Hepatocyte (in vitro differentiated cells): Measurements from ENCODE around the gene CMIP. TPM values are rescaled to one million over a fixed set of nuclear protein-coding genes. Genes with fewer than 3 reads are reported as not detected.
"Not testable (repeated sequence)": the region's sequence is repeated elsewhere in the genome, so short reads cannot be mapped to it uniquely, and the experiment has no call there.

ENCODE experiments used
- DNase-seq: peaks from one replicate; pipeline ENCODE4 v3.0.0-alpha.2; 2016; ENCODE audit warnings: low spot score
- H2AFZ ChIP-seq: fragments of 200-600 bp; sonication (generic); 2 replicates; pipeline ENCODE4 v1.6.0; 2016; ENCODE audit warnings: antibody characterized with exemption, mild to moderate bottlenecking
- H3K27ac ChIP-seq: fragments of 200-600 bp; sonication (generic); 2 replicates; pipeline ENCODE4 v1.5.1; 2016; ENCODE audit warnings: mild to moderate bottlenecking
- H3K27me3 ChIP-seq: fragments of 200-600 bp; sonication (generic); 2 replicates; pipeline ENCODE4 v1.6.1; 2016
- H3K36me3 ChIP-seq: fragments of 200-600 bp; sonication (generic); replicated peaks from 2 replicates; pipeline ENCODE4 v1.5.1; 2016; ENCODE audit warnings: low read depth; ENCODE audit not compliant: insufficient read depth
- H3K4me1 ChIP-seq: fragments of 200-600 bp; sonication (generic); 2 replicates; pipeline ENCODE4 v1.5.1; 2016; ENCODE audit warnings: mild to moderate bottlenecking, moderate library complexity; ENCODE audit not compliant: insufficient read depth
- H3K4me2 ChIP-seq: fragments of 200-600 bp; sonication (generic); 2 replicates; pipeline ENCODE4 v1.6.0; 2016
- H3K4me3 ChIP-seq: fragments of 200-600 bp; sonication (generic); 2 replicates; pipeline ENCODE4 v1.5.1; 2016; ENCODE audit warnings: mild to moderate bottlenecking
- H3K79me2 ChIP-seq: fragments of 200-600 bp; sonication (generic); 2 replicates; pipeline ENCODE4 v1.6.0; 2017; ENCODE audit warnings: mild to moderate bottlenecking
- H3K9me2 ChIP-seq: fragments of 200-600 bp; sonication (generic); replicated peaks from 2 replicates; pipeline ENCODE4 v1.6.0; 2017; ENCODE audit warnings: mild to moderate bottlenecking; ENCODE audit not compliant: insufficient read depth
- H3K9me3 ChIP-seq: fragments of 200-600 bp; sonication (generic); 2 replicates; pipeline ENCODE4 v1.5.1; 2016; ENCODE audit warnings: low read depth, mild to moderate bottlenecking
- H4K20me1 ChIP-seq: fragments of 200-600 bp; sonication (generic); 2 replicates; pipeline ENCODE4 v1.6.0; 2016; ENCODE audit warnings: mild to moderate bottlenecking; ENCODE audit not compliant: insufficient read depth, poor library complexity, severe bottlenecking
- EZH2 ChIP-seq: fragments of 200-600 bp; sonication (generic); IDR thresholded peaks from 2 replicates; pipeline ENCODE4 v1.6.1; 2016; ENCODE audit warnings: antibody characterized with exemption, mild to moderate bottlenecking, borderline replicate concordance
- EZH2phosphoT487 ChIP-seq: fragments of 200-600 bp; sonication (generic); IDR thresholded peaks from one replicate; pipeline ENCODE4 v1.6.1; 2018; ENCODE audit warnings: antibody characterized with exemption, mild to moderate bottlenecking, low read depth, moderate library complexity; ENCODE audit not compliant: unreplicated experiment, severe bottlenecking
- WGBS: methylation state at CpG from one replicate; pipeline ENCODE4 v1.1.6; 2016; ENCODE audit warnings: low lambda C conversion rate; ENCODE audit errors: missing lambda C conversion rate; 5-methylcytosine and 5-hydroxymethylcytosine counted together
- polyA plus RNA-seq: library from polyadenylated mRNA; unstranded; fragments of >200 nt; fragmentation: Nextera tagmentation; extraction: Ambion mirVana; gene quantifications from 2 replicates; pipeline ENCODE4 v1.2.1, GENCODE V29; 2016
- total RNA-seq: library from RNA; depleted of rRNA; stranded (reverse); fragments of >200 nt; gene quantifications from 2 replicates; pipeline ENCODE4 v1.2.3, GENCODE V29; 2014
- TF ChIP-seq, protein P1 (sequence below): fragments of 200-600 bp; sonication (generic); IDR thresholded peaks from 2 replicates; pipeline ENCODE4 v1.5.1; 2016; ENCODE audit warnings: antibody characterized with exemption, mild to moderate bottlenecking; ENCODE audit not compliant: poor library complexity

The CMIP gene
- total and polyA plus RNA-seq, 2 experiments from 2014 or later: 5.8 to 17.8 TPM

DNA sequence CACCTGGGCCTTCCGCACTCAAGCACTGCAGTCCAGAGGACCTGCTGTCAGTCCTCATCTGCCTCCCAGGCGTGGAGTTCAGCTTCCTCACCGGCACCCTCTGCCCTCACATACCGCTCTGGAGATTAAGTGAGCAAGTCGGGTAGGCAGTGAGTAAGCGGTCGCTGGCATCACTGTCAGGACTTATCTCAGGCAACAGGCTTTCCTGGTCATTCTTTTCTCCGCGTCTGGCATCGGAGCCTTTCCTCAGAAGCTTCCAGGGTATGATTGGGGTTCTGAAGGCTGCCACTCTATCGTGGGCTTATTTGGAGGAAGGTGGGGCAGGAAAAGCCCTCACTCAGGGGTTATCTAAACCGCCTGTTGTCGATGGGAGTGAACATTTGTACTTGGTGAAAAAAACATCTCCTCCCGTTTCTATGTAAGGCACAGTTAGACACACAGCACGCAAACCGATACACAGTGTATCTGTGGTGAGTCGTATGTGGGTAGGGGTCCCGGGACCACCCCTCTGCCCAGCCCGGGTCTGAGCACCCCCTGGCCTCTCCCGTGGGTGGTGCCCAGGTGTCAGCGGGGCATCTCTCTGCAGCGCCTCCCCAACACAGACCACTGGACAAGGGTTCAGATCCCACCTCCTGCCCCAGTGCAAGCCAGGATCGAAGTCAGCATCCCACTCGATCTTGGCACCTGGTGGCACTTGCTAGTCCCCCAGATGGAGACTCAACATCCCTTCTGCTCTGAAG lies 242.0 kb downstream of the CMIP start:
- no peak overlapping the region for H3K27ac ChIP-seq
- H3K4me1 ChIP-seq: no peaks in the 10 kb centered on the region
- TF ChIP-seq EZH2phosphoT487 (no peak), EZH2 (no peak)
- TF ChIP-seq, protein P1, sequence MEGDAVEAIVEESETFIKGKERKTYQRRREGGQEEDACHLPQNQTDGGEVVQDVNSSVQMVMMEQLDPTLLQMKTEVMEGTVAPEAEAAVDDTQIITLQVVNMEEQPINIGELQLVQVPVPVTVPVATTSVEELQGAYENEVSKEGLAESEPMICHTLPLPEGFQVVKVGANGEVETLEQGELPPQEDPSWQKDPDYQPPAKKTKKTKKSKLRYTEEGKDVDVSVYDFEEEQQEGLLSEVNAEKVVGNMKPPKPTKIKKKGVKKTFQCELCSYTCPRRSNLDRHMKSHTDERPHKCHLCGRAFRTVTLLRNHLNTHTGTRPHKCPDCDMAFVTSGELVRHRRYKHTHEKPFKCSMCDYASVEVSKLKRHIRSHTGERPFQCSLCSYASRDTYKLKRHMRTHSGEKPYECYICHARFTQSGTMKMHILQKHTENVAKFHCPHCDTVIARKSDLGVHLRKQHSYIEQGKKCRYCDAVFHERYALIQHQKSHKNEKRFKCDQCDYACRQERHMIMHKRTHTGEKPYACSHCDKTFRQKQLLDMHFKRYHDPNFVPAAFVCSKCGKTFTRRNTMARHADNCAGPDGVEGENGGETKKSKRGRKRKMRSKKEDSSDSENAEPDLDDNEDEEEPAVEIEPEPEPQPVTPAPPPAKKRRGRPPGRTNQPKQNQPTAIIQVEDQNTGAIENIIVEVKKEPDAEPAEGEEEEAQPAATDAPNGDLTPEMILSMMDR: no peak
- no peaks in the 10 kb centered on the region for H3K27me3 ChIP-seq
- H3K4me3 ChIP-seq: no peak overlapping the region
- H3K79me2 ChIP-seq: peaks cover 5% of the 10 kb centered on the region
- H3K36me3 ChIP-seq: no peaks in the 10 kb centered on the region
- H3K4me2 ChIP-seq: no peak overlapping the region
- peaks cover 5% of the 10 kb centered on the region for H4K20me1 ChIP-seq
- DNase-seq: peak; percentile 32
- H3K9me2 ChIP-seq: no peaks in the 10 kb centered on the region
- 80% methylated on average over 24 of the region's 24 CpGs for WGBS
- H3K9me3 ChIP-seq: no peaks in the 10 kb centered on the region
- no peak overlapping the region for H2AFZ ChIP-seq

GRCh38 chr16:81687131-81687456 lies 242.5 kb downstream of the CMIP start:
- H3K4me2 ChIP-seq: no peak overlapping the region
- no peaks in the 10 kb centered on the region for H3K36me3 ChIP-seq
- TF ChIP-seq, protein P1: no peak
- TF ChIP-seq EZH2phosphoT487 (no peak), EZH2 (no peak)
- no peak overlapping the region for H3K4me3 ChIP-seq
- H3K9me3 ChIP-seq: no peaks in the 10 kb centered on the region
- no peaks in the 10 kb centered on the region for H3K4me1 ChIP-seq
- H3K27ac ChIP-seq: no peak overlapping the region
- H3K9me2 ChIP-seq: no peaks in the 10 kb centered on the region
- H2AFZ ChIP-seq: no peak overlapping the region
- DNase-seq: no peak
- peaks cover 5% of the 10 kb centered on the region for H3K79me2 ChIP-seq
- H4K20me1 ChIP-seq: peaks cover 5% of the 10 kb centered on the region
- H3K27me3 ChIP-seq: no peaks in the 10 kb centered on the region
- 99% methylated on average over 7 of the region's 7 CpGs for WGBS

DNA sequence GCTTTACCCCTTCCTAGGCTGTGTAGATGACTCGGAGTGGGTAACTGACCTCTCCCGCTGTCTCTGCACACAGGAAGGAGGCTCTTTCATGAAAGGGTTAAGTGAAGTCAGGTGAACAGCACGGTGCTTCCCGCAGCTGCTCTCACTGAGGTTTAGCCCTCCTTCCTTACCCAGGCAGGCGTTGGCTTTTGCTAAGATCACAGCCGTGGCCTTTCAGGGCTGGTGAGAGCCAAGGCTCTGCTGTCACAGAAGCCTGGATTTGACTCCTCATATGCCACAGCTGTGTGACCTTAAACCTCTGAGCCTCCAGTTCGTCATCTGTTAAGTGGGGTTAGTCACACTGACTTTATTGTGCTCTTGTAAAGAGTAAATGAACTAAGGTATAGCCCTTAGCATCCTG lies 243.6 kb downstream of the CMIP start:
- Histone ChIP-seq H4K20me1 (peaks cover 5% of the 10 kb centered on the region), H2AFZ (no peak overlapping the region)

DNA sequence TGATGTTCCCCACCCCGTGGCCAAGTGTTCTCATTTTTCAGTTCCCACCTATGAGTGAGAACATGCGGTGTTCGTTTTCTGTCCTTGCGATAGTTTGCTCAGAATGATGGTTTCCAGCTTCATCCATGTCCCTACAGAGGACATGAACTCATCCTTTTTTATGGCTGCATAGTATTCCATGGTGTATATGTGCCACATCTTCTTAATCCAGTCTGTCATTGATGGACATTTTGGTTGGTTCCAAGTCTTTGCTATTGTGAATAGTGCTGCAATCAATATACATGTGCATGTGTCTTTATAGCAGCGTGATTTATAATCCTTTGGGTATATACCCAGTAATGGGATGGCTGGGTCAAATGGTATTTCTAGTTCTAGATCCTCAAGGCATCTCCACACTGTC lies 244.2 kb downstream of the CMIP start:
- H3K27ac ChIP-seq, H3K79me2 ChIP-seq, H3K4me3 ChIP-seq, H3K36me3 ChIP-seq, H2AFZ ChIP-seq, H3K9me3 ChIP-seq, H3K4me1 ChIP-seq, H4K20me1 ChIP-seq, H3K9me2 ChIP-seq, H3K4me2 ChIP-seq, H3K27me3 ChIP-seq, DNase-seq: not testable (repeated sequence)
- WGBS: 77% methylated on average over 5 of the region's 5 CpGs

More for the DNA sequence above, 243.6 kb downstream of the CMIP start:
- no peak overlapping the region for H3K4me3 ChIP-seq
- no peaks in the 10 kb centered on the region for H3K27me3 ChIP-seq
- H3K9me2 ChIP-seq: no peaks in the 10 kb centered on the region
- no peak overlapping the region for H3K27ac ChIP-seq
- H3K4me1 ChIP-seq: no peaks in the 10 kb centered on the region
- DNase-seq: no peak
- no peaks in the 10 kb centered on the region for H3K36me3 ChIP-seq
- no peaks in the 10 kb centered on the region for H3K9me3 ChIP-seq
- WGBS: 70% methylated on average over 7 of the region's 7 CpGs
- TF ChIP-seq, protein P1: no peak
- no peak for TF ChIP-seq EZH2phosphoT487
- TF ChIP-seq EZH2: no peak
- H3K4me2 ChIP-seq: no peak overlapping the region
- peaks cover 3% of the 10 kb centered on the region for H3K79me2 ChIP-seq
